Right cardiac atrium (tissue), 5 donors: ENCODE data around the gene FBXO24. TPM values are rescaled to one million over a fixed set of nuclear protein-coding genes. Genes with fewer than 3 reads are reported as not detected.
"Not testable (repeated sequence)": the region's sequence is repeated elsewhere in the genome, so short reads cannot be mapped to it uniquely, and the experiment has no call there.

Experiments used
- ATAC-seq, 2 donors: fragments of 200-7000 bp; cut with Tn5 transposase; one replicate each; pipeline versions ENCODE4 v1.8.0 to v1.9.1; 2020; ENCODE audit warnings: moderate library complexity in 2 of 2, mild to moderate bottlenecking in 1 of 2
- DNase-seq, 3 donors: peaks; one replicate each; pipeline ENCODE4 v3.0.0-alpha.2; 2020
- H3K27ac ChIP-seq: one replicate; pipeline ENCODE4 v1.5.1; 2013; ENCODE audit warnings: mild to moderate bottlenecking, low read length, control low read depth, moderate library complexity
- H3K27me3 ChIP-seq: one replicate; pipeline ENCODE4 v1.6.1; 2013; ENCODE audit not compliant: control insufficient read depth, insufficient read depth
- H3K4me1 ChIP-seq: one replicate; pipeline ENCODE4 v1.6.1; 2013; ENCODE audit warnings: low read length; ENCODE audit not compliant: control insufficient read depth, insufficient read depth
- H3K4me3 ChIP-seq: one replicate; pipeline ENCODE4 v1.5.1; 2013; ENCODE audit warnings: low read length, control low read depth
- H3K9me3 ChIP-seq: one replicate; pipeline ENCODE4 v1.6.1; 2013; ENCODE audit warnings: low read length; ENCODE audit not compliant: control insufficient read depth
- WGBS: extraction: QIAGEN DNeasy Blood & Tissue Kit; methylation state at CpG from one replicate; pipeline ENCODE4 v1.1.7; 2013; 5-methylcytosine and 5-hydroxymethylcytosine counted together
- intact Hi-C, 4 donors: fragments of 100-400 bp; cut with DNase I; formaldehyde crosslinking; loops; one replicate each; pipeline versions ENCODE4 v1.11.0 to v1.14.0; 2022 to 2023
- long read RNA-seq, 4 donors: library from polyadenylated mRNA; unstranded; transcript quantifications; one replicate each; pipeline ENCODE4 v2.0.0, GENCODE V29; 2020 to 2021
- polyA plus RNA-seq: library from polyadenylated mRNA; stranded (reverse); fragments of 200-250 nt; gene quantifications from one replicate; pipeline ENCODE4 v1.2.3, GENCODE V29; 2013
- total RNA-seq, 4 donors: library from RNA; stranded (reverse); fragmentation: NEBNext Ultra II Directional; extraction: Animal tissue kit (Norgen Biotek cat#: 25700); gene quantifications; one replicate each; pipeline ENCODE4 v1.2.1, GENCODE V29; 2021
- donor health status: healthy with polysubstance abuse.
- donor health status: DM: no; HTN: yes; CAD: no.
- donor health status: DM: no; HTN: no; CAD: no.
- donor health status: DM: no; HTN: yes; CAD: no; lungs with severe emphysema.
- donor health status: DM: yes; HTN: yes; CAD: no.

FBXO24 gene
- total RNA-seq, result 1 to 10 TPM in 1 of 4 donors, under 1 TPM in 2, not detected in 1; 0.74 to 1.0 (median 0.76) TPM
- 0.27 TPM for polyA plus RNA-seq
- long read RNA-seq, donor 1, partial matches to known transcripts, result 0 of 5 reads
- long read RNA-seq, donor 1, other reads (novel, unspliced or antisense), result 5 of 5 reads
- long read RNA-seq, donor 2, result 0 reads
- long read RNA-seq, donor 3, partial matches to known transcripts, result 0 of 1 reads
- long read RNA-seq, donor 3, other reads (novel, unspliced or antisense), result 1 of 1 reads
- long read RNA-seq, donor 4, result 0 reads

GRCh38 chr7:100586266-100587025 is at the start of gene FBXO24:
TSS of gene FBXO24 (plus strand) at chr7:100586328. CDS start at chr7:100586626, 298 bp downstream.
- intact Hi-C loops, result loop anchor here in 1 of 4 donors (10.0 kb wide), 1 partner anchor 88 kb away; the partner anchor contains the start of gene GNB2
- under 1% methylated on average over 53 of the region's 53 CpGs for WGBS
- no peaks in the 10 kb centered on the region for H3K27me3 ChIP-seq
- H3K27ac ChIP-seq, result peak within 1 kb of the TSS; percentile 93
- ATAC-seq, result peak; percentile 94 to 97
- DNase-seq, result peak; percentile 100
- peak within 1 kb of the TSS; percentile 76 for H3K4me3 ChIP-seq
- peaks cover 2% of the 10 kb centered on the region for H3K4me1 ChIP-seq
- H3K9me3 ChIP-seq, result no peaks in the 10 kb centered on the region

- H3K4me1 ChIP-seq, H3K27me3 ChIP-seq, DNase-seq, H3K4me3 ChIP-seq, H3K9me3 ChIP-seq, H3K27ac ChIP-seq, intact Hi-C loops, ATAC-seq: not testable (repeated sequence)
- WGBS, result 81% methylated on average over 2 of the region's 2 CpGs
Observed at GRCh38 chr7:100536695-100537094, 49.4 kb upstream of the FBXO24 start.

- Histone ChIP-seq H3K4me1 (peaks cover 4% of the 10 kb centered on the region), H3K27ac (peak overlapping the region; percentile 41), H3K4me3 (peak overlapping the region; percentile 12), H3K9me3 (no peaks in the 10 kb centered on the region), H3K27me3 (no peaks in the 10 kb centered on the region)
- intact Hi-C loops, result no loop called here
- DNase-seq, result no peak
- ATAC-seq, result no peak
- 8% methylated on average over 8 of the region's 8 CpGs for WGBS
Observed at GRCh38 chr7:100538348-100538653, 47.8 kb upstream of the FBXO24 start.

- Histone ChIP-seq H3K27ac (peak within 1 kb of the TSS; percentile 76), H3K4me3 (peak within 1 kb of the TSS; percentile 71), H3K9me3 (no peaks in the 10 kb centered on the region), H3K27me3 (no peaks in the 10 kb centered on the region), H3K4me1 (peaks cover 4% of the 10 kb centered on the region)
- intact Hi-C loops, result no loop called here
- WGBS, result under 1% methylated on average over 60 of the region's 60 CpGs
- DNase-seq, result peak; percentile 100
- ATAC-seq, result peak; percentile 100
Observed at GRCh38 chr7:100538654-100539435, 47.3 kb upstream of the FBXO24 start, which contains the start of gene AGFG2. TSS of gene AGFG2 (plus strand) at chr7:100539203. CDS start at chr7:100539347, 144 bp downstream.

- DNase-seq, result no peak
- Histone ChIP-seq H3K9me3 (no peaks in the 10 kb centered on the region), H3K27ac (peak overlapping the region; percentile 76), H3K27me3 (no peaks in the 10 kb centered on the region), H3K4me3 (peak overlapping the region; percentile 71), H3K4me1 (peaks cover 4% of the 10 kb centered on the region)
- ATAC-seq, result no peak
- intact Hi-C loops, result no loop called here
- WGBS, result under 1% methylated on average over 44 of the region's 44 CpGs
Observed at GRCh38 chr7:100539436-100540006, 46.6 kb upstream of the FBXO24 start.

GRCh38 chr7:100540073-100540723 is 45.9 kb upstream of the FBXO24 start:
- Histone ChIP-seq H3K27me3 (no peaks in the 10 kb centered on the region), H3K4me1 (peaks cover 6% of the 10 kb centered on the region), H3K27ac (no peak overlapping the region), H3K9me3 (no peaks in the 10 kb centered on the region), H3K4me3 (peak overlapping the region; percentile 71)
- DNase-seq, result no peak
- 44% methylated on average over 6 of the region's 6 CpGs for WGBS
- no peak for ATAC-seq
- intact Hi-C loops, result no loop called here

GRCh38 chr7:100541309-100541708 is 44.8 kb upstream of the FBXO24 start:
- peaks cover 12% of the 10 kb centered on the region for H3K4me1 ChIP-seq
- H3K9me3 ChIP-seq, DNase-seq, H3K4me3 ChIP-seq, ATAC-seq, intact Hi-C loops, H3K27me3 ChIP-seq, H3K27ac ChIP-seq: not testable (repeated sequence)
- 84% methylated on average over 7 of the region's 7 CpGs for WGBS

- no peak for DNase-seq
- WGBS, result 65% methylated on average over 1 of the region's 1 CpG
- no peaks in the 10 kb centered on the region for H3K27me3 ChIP-seq
- intact Hi-C loops, result no loop called here
- H3K9me3 ChIP-seq, result no peaks in the 10 kb centered on the region
- H3K27ac ChIP-seq, result no peak overlapping the region
- H3K4me1 ChIP-seq, result peaks cover 28% of the 10 kb centered on the region
- no peak overlapping the region for H3K4me3 ChIP-seq
- no peak for ATAC-seq
Observed at GRCh38 chr7:100543586-100543985, 42.5 kb upstream of the FBXO24 start.

- WGBS, result 33% methylated on average over 5 of the region's 5 CpGs
- H3K27ac ChIP-seq, result peak overlapping the region; percentile 97
- H3K9me3 ChIP-seq, result no peaks in the 10 kb centered on the region
- intact Hi-C loops, result no loop called here
- peaks cover 32% of the 10 kb centered on the region for H3K4me1 ChIP-seq
- no peak overlapping the region for H3K4me3 ChIP-seq
- no peak for ATAC-seq
- H3K27me3 ChIP-seq, result no peaks in the 10 kb centered on the region
- DNase-seq, result no peak
Observed at GRCh38 chr7:100544386-100544785, 41.7 kb upstream of the FBXO24 start.

- intact Hi-C loops, result loop anchor here in 1 of 4 donors (5.0 kb wide), 1 partner anchor 68 kb away; the partner anchor contains the start of gene TSC22D4
- H3K4me3 ChIP-seq, result no peak overlapping the region
- DNase-seq (no peak), ATAC-seq (peak; percentile 4 to 38)
- peak overlapping the region; percentile 97 for H3K27ac ChIP-seq
- H3K9me3 ChIP-seq, result no peaks in the 10 kb centered on the region
- 18% methylated on average over 1 of the region's 1 CpG for WGBS
- peaks cover 32% of the 10 kb centered on the region for H3K4me1 ChIP-seq
- H3K27me3 ChIP-seq, result no peaks in the 10 kb centered on the region
Observed at GRCh38 chr7:100544967-100545359, 41.2 kb upstream of the FBXO24 start.
